Peyer's patch (tissue), 4 donors: Measurements from ENCODE around the gene TTYH3. TPM values are rescaled to one million over a fixed set of nuclear protein-coding genes. Genes with fewer than 3 reads are reported as not detected.
"Not testable (repeated sequence)": the region's sequence is repeated elsewhere in the genome, so short reads cannot be mapped to it uniquely, and the experiment has no call there.

ENCODE experiments used
- DNase-seq, 3 donors: peaks; one replicate each; pipeline ENCODE4 v3.0.0-alpha.2; 2017 to 2019
- H3K27ac ChIP-seq, 4 donors: fragments of 200-600 bp; sonication (generic); one replicate each; pipeline ENCODE4 v1.5.1; 2016 to 2019
- H3K27me3 ChIP-seq, 2 donors: fragments of 200-600 bp; sonication (generic); one replicate each; pipeline ENCODE4 v1.5.1; 2019
- H3K36me3 ChIP-seq, 3 donors: fragments of 200-600 bp; sonication (generic); one replicate each; pipeline ENCODE4 v1.5.1; 2016 to 2019
- H3K4me1 ChIP-seq, 4 donors: fragments of 200-600 bp; sonication (generic); one replicate each; pipeline ENCODE4 v1.5.1; 2016 to 2019
- H3K4me3 ChIP-seq, 4 donors: fragments of 200-600 bp; sonication (generic); 1 replicate in 3 of 4; 2 replicates in 1 of 4; pipeline ENCODE4 v1.5.1; 2016 to 2019; ENCODE audit warnings: mild to moderate bottlenecking in 1 of 4
- H3K9me3 ChIP-seq, 4 donors: fragments of 200-600 bp; sonication (generic); one replicate each; pipeline ENCODE4 v1.5.1; 2016 to 2019; ENCODE audit warnings: mild to moderate bottlenecking in 1 of 4
- CTCF ChIP-seq, 6 experiments: fragments of 450-650 bp in 4 of 6; fragments of 200-600 bp in 2 of 6; sonication (generic) in 1 of 6; IDR thresholded peaks; one replicate each; pipeline ENCODE4 v1.5.1; 2017 to 2019; ENCODE audit warnings: antibody characterized with exemption in 6 of 6, mild to moderate bottlenecking in 3 of 6, moderate library complexity in 1 of 6
- POLR2A ChIP-seq, 2 donors: fragments of 450-650 bp; IDR thresholded peaks; one replicate each; pipeline ENCODE4 v1.5.1; 2017; ENCODE audit warnings: antibody characterized with exemption in 2 of 2, mild to moderate bottlenecking in 2 of 2, moderate library complexity in 2 of 2
- total RNA-seq, 4 donors: library from RNA; depleted of rRNA; stranded (reverse); fragments of >200 nt; gene quantifications; one replicate each; pipeline ENCODE4 v1.1.0, GENCODE V29; 2016

Gene TTYH3
- total RNA-seq, 4 donors from 2014 or later = 61.8 to 99.9 (median 83.4) TPM

- Histone ChIP-seq H3K36me3 (peaks cover 0 to under 1% (median 0%) of the 10 kb centered on the region in 3 donors), H3K4me1 (peaks cover 0 to 23% (median 0%) of the 10 kb centered on the region in 4 donors), H3K4me3 (no peak overlapping the region), H3K9me3 (no peaks in the 10 kb centered on the region), H3K27ac (no peak overlapping the region), H3K27me3 (no peaks in the 10 kb centered on the region)
- TF ChIP-seq CTCF (IDR thresholded peaks at IDR 0.05) (no peak), POLR2A (IDR thresholded peaks at IDR 0.05) (no peak)
- no peak for DNase-seq
These were observed 36.1 kb downstream of the TTYH3 start for GRCh38 chr7:2667843-2668242.

- no peak for TF ChIP-seq POLR2A (IDR thresholded peaks at IDR 0.05)
- TF ChIP-seq CTCF (IDR thresholded peaks at IDR 0.05) = no peak
- Histone ChIP-seq H3K4me3 (no peak overlapping the region), H3K27me3 (no peaks in the 10 kb centered on the region), H3K9me3 (no peaks in the 10 kb centered on the region), H3K36me3 (no peaks in the 10 kb centered on the region), H3K4me1 (peaks cover 0 to 19% (median 0%) of the 10 kb centered on the region in 4 donors), H3K27ac (no peak overlapping the region)
- no peak for DNase-seq
These were observed 36.6 kb downstream of the TTYH3 start for GRCh38 chr7:2668401-2668800.

GRCh38 chr7:2670171-2670570 lies 38.4 kb downstream of the TTYH3 start:
- no peak overlapping the region for H3K4me3 ChIP-seq

GRCh38 chr7:2670720-2671391 lies 39.1 kb downstream of the TTYH3 start:
- H3K27ac ChIP-seq = no peak overlapping the region
- peak; percentile 68 to 84 (median 77) for DNase-seq
- no peaks in the 10 kb centered on the region for H3K9me3 ChIP-seq
- no peaks in the 10 kb centered on the region for H3K36me3 ChIP-seq
- H3K4me3 ChIP-seq = no peak overlapping the region
- TF ChIP-seq CTCF (IDR thresholded peaks at IDR 0.05) = peak; percentile 73 to 80 (median 78)
- no peak for TF ChIP-seq POLR2A (IDR thresholded peaks at IDR 0.05)
- H3K27me3 ChIP-seq = no peaks in the 10 kb centered on the region
- peaks cover 0 to 12% (median 0%) of the 10 kb centered on the region in 4 donors for H3K4me1 ChIP-seq

More at GRCh38 chr7:2670171-2670570, 38.4 kb downstream of the TTYH3 start:
- DNase-seq = no peak
- H3K4me1 ChIP-seq = peaks cover 0 to 19% (median 0%) of the 10 kb centered on the region in 4 donors
- no peak overlapping the region for H3K27ac ChIP-seq
- H3K36me3 ChIP-seq = no peaks in the 10 kb centered on the region
- TF ChIP-seq CTCF (IDR thresholded peaks at IDR 0.05) (no peak), POLR2A (IDR thresholded peaks at IDR 0.05) (no peak)
- H3K9me3 ChIP-seq = no peaks in the 10 kb centered on the region
- H3K27me3 ChIP-seq = no peaks in the 10 kb centered on the region

- not testable (repeated sequence) for H3K27me3 ChIP-seq, H3K9me3 ChIP-seq, H3K27ac ChIP-seq, H3K36me3 ChIP-seq, DNase-seq, H3K4me3 ChIP-seq, H3K4me1 ChIP-seq
These were observed 41.4 kb downstream of the TTYH3 start for GRCh38 chr7:2673214-2673613.

- no peak for TF ChIP-seq POLR2A (IDR thresholded peaks at IDR 0.05)
- TF ChIP-seq CTCF (IDR thresholded peaks at IDR 0.05) = no peak
- DNase-seq = no peak
- Histone ChIP-seq H3K4me1 (no peaks in the 10 kb centered on the region), H3K4me3 (no peak overlapping the region), H3K36me3 (no peaks in the 10 kb centered on the region), H3K27ac (no peak overlapping the region), H3K9me3 (no peaks in the 10 kb centered on the region), H3K27me3 (no peaks in the 10 kb centered on the region)
These were observed 42.1 kb downstream of the TTYH3 start for GRCh38 chr7:2673934-2674333.
